ENCODE data around the gene PPM1L.

GRCh38 chr3:160996811-160997210 is 240.8 kb downstream of the PPM1L start:
- no peak for TF ChIP-seq CTCF (IDR thresholded peaks at IDR 0.05)
- TF ChIP-seq EP300 (IDR thresholded peaks at IDR 0.05): no peak

Data from ovary (tissue), 3 donors.